Hematopoietic multipotent progenitor cell treated with erythropoietin and hydrocortisone succinate and interleukin-3 and kit ligand, for 4 days (in vitro differentiated cells): ENCODE results near the gene PACSIN1.
A peak's percentile ranks its signal among the peaks of the same experiment; 100 is the strongest.

Experiments used
- DNase-seq: peaks from one replicate; pipeline ENCODE4 v3.0.0-alpha.2; 2015

Gene PACSIN1

GRCh38 chr6:34547701-34548644 lies 82.1 kb downstream of the PACSIN1 start:
- DNase-seq, result no peak

GRCh38 chr6:34549026-34549803 lies 83.3 kb downstream of the PACSIN1 start:
- no peak for DNase-seq

GRCh38 chr6:34549804-34550202 lies 83.9 kb downstream of the PACSIN1 start:
- DNase-seq, result no peak

- no peak for DNase-seq
These were observed 85.8 kb downstream of the PACSIN1 start for GRCh38 chr6:34551720-34552119.

- DNase-seq, result no peak
These were observed 86.7 kb downstream of the PACSIN1 start for GRCh38 chr6:34552620-34553019.

- no peak for DNase-seq
These were observed 87.3 kb downstream of the PACSIN1 start for GRCh38 chr6:34553146-34553545.

- DNase-seq, result no peak
These were observed 87.9 kb downstream of the PACSIN1 start for GRCh38 chr6:34553750-34554149.

- no peak for DNase-seq
These were observed 88.6 kb downstream of the PACSIN1 start for GRCh38 chr6:34554291-34555006.

GRCh38 chr6:34555007-34555322 lies 89.1 kb downstream of the PACSIN1 start:
- no peak for DNase-seq

- no peak for DNase-seq
These were observed 89.5 kb downstream of the PACSIN1 start for GRCh38 chr6:34555328-34555727.

GRCh38 chr6:34556031-34556471 lies 90.2 kb downstream of the PACSIN1 start, which contains the start of gene SPDEF:
Gene SPDEF (minus strand): TSS chr6:34556329. CDS start chr6:34544455, 11,874 bp downstream.
- no peak for DNase-seq

- no peak for DNase-seq
These were observed 90.6 kb downstream of the PACSIN1 start for GRCh38 chr6:34556493-34556892.

GRCh38 chr6:34557228-34557627 lies 91.4 kb downstream of the PACSIN1 start:
- no peak for DNase-seq

- DNase-seq, result no peak
These were observed 92.4 kb downstream of the PACSIN1 start for GRCh38 chr6:34558172-34558714.

- DNase-seq, result no peak
These were observed 93.9 kb downstream of the PACSIN1 start for GRCh38 chr6:34559651-34560365.

GRCh38 chr6:34560366-34561226 lies 94.7 kb downstream of the PACSIN1 start:
- no peak for DNase-seq

- no peak for DNase-seq
These were observed 95.3 kb downstream of the PACSIN1 start for GRCh38 chr6:34561227-34561530.

GRCh38 chr6:34562350-34562749 lies 96.5 kb downstream of the PACSIN1 start:
- DNase-seq, result no peak

GRCh38 chr6:34562861-34563512 lies 97.1 kb downstream of the PACSIN1 start:
- peak; percentile 57 for DNase-seq

GRCh38 chr6:34563513-34563870 lies 97.6 kb downstream of the PACSIN1 start:
- no peak for DNase-seq

- no peak for DNase-seq
These were observed 98.3 kb downstream of the PACSIN1 start for GRCh38 chr6:34564181-34564580.
